Measurements from ENCODE around the gene PLEKHA7.

The PLEKHA7 gene

DNA sequence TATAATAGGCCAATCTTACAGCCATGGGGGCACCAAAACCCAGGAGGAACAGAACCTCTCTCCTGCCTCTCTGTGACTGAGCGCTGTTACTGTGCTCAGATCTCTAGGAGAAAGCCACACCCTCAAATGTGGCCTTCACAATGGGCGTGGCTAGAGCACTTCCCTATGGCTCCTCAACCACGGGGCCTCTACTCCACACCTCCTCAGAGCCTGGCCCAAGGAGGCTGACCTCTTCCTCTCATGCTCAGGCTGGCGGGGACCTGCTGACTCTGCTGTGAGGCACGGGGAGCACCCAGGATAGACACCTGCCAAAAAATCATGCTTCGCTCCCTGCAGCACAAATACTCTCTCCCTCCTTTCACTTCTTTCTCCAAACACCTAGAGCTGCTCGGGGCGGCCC lies 234.8 kb downstream of the PLEKHA7 start:
- TF ChIP-seq CTCF (conservative IDR thresholded peaks at IDR 0.05) = no peak
- no peak for TF ChIP-seq ZFX (IDR thresholded peaks at IDR 0.05)
- H3K27ac ChIP-seq = no peak overlapping the region

DNA sequence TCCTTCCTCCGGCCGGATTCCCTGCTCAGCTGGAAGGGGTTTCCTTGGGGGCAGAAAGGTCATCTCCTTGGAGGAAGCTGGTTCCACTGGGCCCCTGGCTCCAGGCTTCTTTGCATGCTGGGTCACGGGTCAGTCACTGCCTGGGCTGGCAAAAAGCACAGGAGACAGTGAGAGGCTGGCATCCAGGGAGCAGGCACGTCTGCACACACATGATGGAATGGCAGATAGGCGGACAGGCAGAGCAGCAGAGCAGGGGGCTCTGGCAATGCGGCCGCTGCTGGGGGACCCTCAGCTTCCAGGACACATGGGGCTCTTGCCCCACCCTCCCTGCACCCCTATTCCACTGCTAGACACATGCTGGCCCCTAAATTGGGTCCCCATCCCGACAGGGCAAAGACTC lies 235.3 kb downstream of the PLEKHA7 start:
- TF ChIP-seq ZFX (IDR thresholded peaks at IDR 0.05) = no peak
- TF ChIP-seq CTCF (conservative IDR thresholded peaks at IDR 0.05) = no peak

DNA sequence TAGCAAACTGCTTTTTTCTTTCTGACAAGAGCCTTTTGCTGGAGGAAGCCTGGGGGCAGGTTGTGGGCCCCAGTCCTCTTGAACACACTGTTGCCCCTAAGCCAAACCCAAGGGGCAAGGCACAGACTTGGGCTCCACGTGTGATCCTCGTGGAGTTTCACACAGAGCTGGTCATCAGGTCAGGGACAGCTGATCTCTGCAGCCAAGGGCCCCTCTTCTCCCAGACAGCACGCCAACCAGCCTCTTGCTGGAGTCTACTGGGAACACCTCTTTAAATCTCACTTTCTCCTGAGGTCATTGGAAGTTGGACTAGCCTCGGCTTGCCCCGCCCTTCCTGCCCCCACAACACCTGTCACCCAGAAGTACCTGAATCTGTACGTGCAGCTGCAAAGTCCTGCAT lies 235.9 kb downstream of the PLEKHA7 start:
- H3K27ac ChIP-seq = no peak overlapping the region
- TF ChIP-seq ZFX (IDR thresholded peaks at IDR 0.05) (no peak), CTCF (conservative IDR thresholded peaks at IDR 0.05) (no peak)

More for the DNA sequence above, 235.3 kb downstream of the PLEKHA7 start:
- no peak overlapping the region for H3K27ac ChIP-seq

- no peak for TF ChIP-seq ZFX (IDR thresholded peaks at IDR 0.05)
- H3K27ac ChIP-seq = no peak overlapping the region
Observed at GRCh38 chr11:16777613-16777975, 236.6 kb downstream of the PLEKHA7 start.

- no peak for TF ChIP-seq CTCF (conservative IDR thresholded peaks at IDR 0.05)
- no peak for TF ChIP-seq ZFX (IDR thresholded peaks at IDR 0.05)
- no peak overlapping the region for H3K27ac ChIP-seq
Observed at GRCh38 chr11:16776711-16777612, 237.3 kb downstream of the PLEKHA7 start.

DNA sequence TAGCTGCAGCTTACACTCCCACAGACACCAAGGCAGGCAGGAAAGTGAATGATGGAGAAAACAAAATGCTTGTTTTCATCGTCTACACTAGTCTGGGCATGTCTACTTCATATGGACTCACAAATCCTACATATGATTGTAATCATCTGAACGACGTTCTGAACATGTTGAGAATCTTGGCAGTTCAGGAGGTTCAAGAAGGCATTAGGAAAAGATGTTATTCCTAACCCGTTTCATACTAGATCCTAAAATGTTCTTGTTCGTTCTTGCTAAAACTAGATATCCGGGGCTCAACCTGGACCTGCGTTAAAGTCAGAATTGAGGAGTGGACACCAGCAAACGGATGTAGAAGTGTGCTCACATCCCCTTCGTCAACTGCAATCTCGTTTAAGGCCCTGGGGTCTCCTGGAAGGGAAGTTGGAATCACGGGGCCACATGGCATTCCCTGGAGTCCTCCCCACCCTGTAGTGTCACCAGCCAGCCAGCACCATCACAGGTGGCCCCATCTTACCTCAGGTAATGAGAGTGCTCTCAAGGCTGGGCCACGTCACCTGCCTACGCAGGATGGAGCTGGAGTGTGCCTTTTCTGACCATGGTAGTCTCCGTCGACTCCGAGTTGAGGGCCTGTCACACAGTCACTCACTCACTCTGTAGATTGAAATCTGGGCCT lies 238.5 kb downstream of the PLEKHA7 start:
- no peak for TF ChIP-seq CTCF (conservative IDR thresholded peaks at IDR 0.05)
- TF ChIP-seq ZFX (IDR thresholded peaks at IDR 0.05) = no peak
- no peak overlapping the region for H3K27ac ChIP-seq

DNA sequence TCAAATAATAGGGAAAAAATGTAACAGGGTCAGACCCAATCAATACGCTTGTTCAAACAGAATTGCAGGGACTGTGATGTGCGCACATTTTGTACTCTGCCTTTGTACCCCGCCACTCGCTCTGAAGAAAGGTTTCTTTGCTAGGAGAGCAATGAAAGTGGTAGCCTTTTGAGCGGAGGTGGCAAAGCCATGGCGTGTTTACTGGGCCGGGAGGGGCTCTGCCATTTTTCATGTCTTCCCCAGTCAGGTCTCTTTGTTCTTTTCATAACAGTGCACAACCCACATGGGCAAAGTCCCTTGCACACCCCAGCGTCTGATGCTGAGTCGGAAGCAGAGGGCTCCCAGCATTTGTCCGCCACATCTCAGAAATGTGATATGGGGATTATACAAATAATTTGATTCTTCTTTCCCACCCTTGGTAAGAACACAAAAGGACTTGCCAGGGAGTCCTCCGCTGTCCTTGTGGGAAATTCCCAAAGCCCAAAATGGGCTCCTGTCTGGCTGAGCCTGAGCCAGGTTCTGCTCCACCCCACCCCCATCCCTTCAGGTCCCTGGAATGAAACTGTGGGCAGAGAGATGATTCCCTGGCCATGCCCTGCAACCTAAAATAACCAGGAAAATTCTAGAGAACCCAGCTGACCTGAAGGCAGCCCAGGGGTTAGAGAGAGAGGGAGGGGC lies 239.1 kb downstream of the PLEKHA7 start:
- H3K27ac ChIP-seq = no peak overlapping the region
- TF ChIP-seq ZFX (IDR thresholded peaks at IDR 0.05) (no peak), CTCF (conservative IDR thresholded peaks at IDR 0.05) (no peak)
